ENCODE data around the gene FGF8. TPM values are rescaled to one million over a fixed set of nuclear protein-coding genes. Genes with fewer than 3 reads are reported as not detected.

Gene FGF8
- total and polyA plus RNA-seq, 2 of the 4 experiments (the other 2 are of a cell fraction) = 0.17 TPM; not detected in 1

- H4K5ac ChIP-seq (ENCODE audit: low read depth, low read length) = no peak overlapping the region
- no peak overlapping the region for H3K4ac ChIP-seq (ENCODE audit: low read depth, low read length)
- no peaks in the 10 kb centered on the region for H3K4me1 ChIP-seq (ENCODE audit: control insufficient read depth, insufficient read depth, low read length)
- no peak overlapping the region for H4K8ac ChIP-seq (ENCODE audit: low read depth in 2 of 2, low read length in 2 of 2)
- no peak overlapping the region for H2BK120ac ChIP-seq (ENCODE audit: low read depth, low read length)
- peaks cover 32% of the 10 kb centered on the region for H3K27me3 ChIP-seq (ENCODE audit: control insufficient read depth, insufficient read depth, low read length)
- H3K36me3 ChIP-seq (ENCODE audit: control insufficient read depth, insufficient read depth, low read length) = no peaks in the 10 kb centered on the region
- H3K4me2 ChIP-seq (ENCODE audit: low read depth, low read length) = no peak overlapping the region
- H3K9me1 ChIP-seq (ENCODE audit: insufficient read depth, low read length) = no peaks in the 10 kb centered on the region
- intact Hi-C loops (cut with micrococcal nuclease) (no loop called here), dilution Hi-C loops (cut with HindIII; ENCODE audit: low sequenced_read_pairs, unreplicated experiment) (no loop called here), in situ Hi-C loops (cut with MboI; ENCODE audit: low sequenced_read_pairs) (loop anchor here (10.0 kb wide), 1 partner anchor 559 kb away; no protein-coding TSS in a partner anchor)
- H3K9me3 ChIP-seq (ENCODE audit: control insufficient read depth, insufficient read depth, low read length) = no peaks in the 10 kb centered on the region
- no peak for ATAC-seq (ENCODE audit: low read depth)
- H3K56ac ChIP-seq (ENCODE audit: extremely low read depth, insufficient read depth, low read length) = no peak overlapping the region
- WGBS, 2 experiments (ENCODE audit: extremely low coverage in 2 of 2, insufficient read length in 1 of 2) = no CpG with 5 or more reads among the region's 3 CpGs
- H4K91ac ChIP-seq (ENCODE audit: insufficient read depth, low read depth, low read length) = no peak overlapping the region
- CTCF ChIA-PET = no interaction called here
- H3K14ac ChIP-seq (replicated peaks; ENCODE audit: low read depth, low read length) = no peak overlapping the region
- no peak overlapping the region for H2BK15ac ChIP-seq (ENCODE audit: low read depth, low read length)
- H3K79me1 ChIP-seq (ENCODE audit: low read depth in 1 of 2, low read length in 2 of 2) = no peaks in the 10 kb centered on the region
- no peak overlapping the region for H2BK20ac ChIP-seq (ENCODE audit: low read depth, low read length)
- no peak overlapping the region for H2AFZ ChIP-seq (replicated peaks; ENCODE audit: low read length, poor library complexity)
- no peak overlapping the region for H2AK5ac ChIP-seq (ENCODE audit: low read depth, low read length)
- no peak overlapping the region for H2AK9ac ChIP-seq (replicated peaks; ENCODE audit: low read depth, low read length, poor library complexity)
- no TSS peak for BruUV-seq (replicated peaks)
- TF ChIP-seq CEBPB (IDR thresholded peaks at IDR 0.05; ENCODE audit: low read depth, low read length) (no peak), USF2 (IDR thresholded peaks at IDR 0.05; ENCODE audit: low read depth, low read length) (no peak), ELK1 (IDR thresholded peaks at IDR 0.05; ENCODE audit: borderline replicate concordance, low read depth, low read length) (no peak), RCOR1 (IDR thresholded peaks at IDR 0.05; ENCODE audit: insufficient replicate concordance, low read length) (no peak), POLR2A (IDR thresholded peaks at IDR 0.05; ENCODE audit: low read depth, low read length) (no peak), MXI1 (IDR thresholded peaks at IDR 0.05; ENCODE audit: borderline replicate concordance, low read depth, low read length) (no peak), MAFK (IDR thresholded peaks at IDR 0.05; ENCODE audit: low read depth, low read length) (no peak), RAD21 (IDR thresholded peaks at IDR 0.05; ENCODE audit: low read length) (no peak), MAZ (IDR thresholded peaks at IDR 0.05; ENCODE audit: borderline replicate concordance, low read depth, low read length) (no peak), SMC3 (IDR thresholded peaks at IDR 0.05; ENCODE audit: low read depth, low read length) (no peak), CHD1 (IDR thresholded peaks at IDR 0.05; ENCODE audit: low read depth, low read length) (no peak), CTCF (conservative IDR thresholded peaks at IDR 0.05; ENCODE audit: low read depth, low read length) (no peak), RFX5 (IDR thresholded peaks at IDR 0.05; ENCODE audit: low read depth, low read length) (no peak)
- POLR2A ChIA-PET (ENCODE audit: unreplicated experiment) = no interaction called here
- no peaks in the 10 kb centered on the region for H4K20me1 ChIP-seq (ENCODE audit: insufficient read depth, low read length)
- H3K9ac ChIP-seq (ENCODE audit: low read depth, low read length) = no peak overlapping the region
- no peak overlapping the region for H3K4me3 ChIP-seq (ENCODE audit: insufficient read depth, low read depth, low read length)
- peak overlapping the region; percentile 15; the same call in 1 of the 2 replicates for H3K23ac ChIP-seq (ENCODE audit: low read depth, low read length)
- DNase-seq = no peak
- H2BK5ac ChIP-seq (ENCODE audit: low read depth, low read length, poor library complexity, severe bottlenecking) = no peak overlapping the region
- no peak overlapping the region for H3K18ac ChIP-seq (ENCODE audit: low read depth, low read length)
- no peak overlapping the region for H3K27ac ChIP-seq (ENCODE audit: insufficient read depth, low read length)
These were observed 31.6 kb downstream of the FGF8 start for GRCh38 chr10:101744267-101744666.
